Activated naive CD8-positive, alpha-beta T cell treated with anti-CD3 and anti-CD28 coated beads for 36 hours (primary cell): ENCODE data around the gene SLC39A11. TPM values are rescaled to one million over a fixed set of nuclear protein-coding genes. Genes with fewer than 3 reads are reported as not detected.

ENCODE experiments used
- DNase-seq: peaks from one replicate; pipeline ENCODE4 v3.0.0; 2021
- H3K27ac Mint-ChIP-seq: one replicate; pipeline ENCODE4 v1.8.0; 2022; ENCODE audit warnings: mild to moderate bottlenecking, moderate library complexity, mixed read lengths
- H3K27me3 Mint-ChIP-seq: one replicate; pipeline ENCODE4 v1.8.0; 2022; ENCODE audit warnings: mild to moderate bottlenecking, mixed read lengths
- H3K36me3 Mint-ChIP-seq: one replicate; pipeline ENCODE4 v1.8.0; 2021; ENCODE audit warnings: mild to moderate bottlenecking, mixed read lengths
- H3K4me1 Mint-ChIP-seq: one replicate; pipeline ENCODE4 v1.8.0; 2021; ENCODE audit warnings: mixed read lengths
- H3K4me3 Mint-ChIP-seq: one replicate; pipeline ENCODE4 v1.8.0; 2022; ENCODE audit warnings: mild to moderate bottlenecking, moderate library complexity, mixed read lengths
- H3K9me3 Mint-ChIP-seq: one replicate; pipeline ENCODE4 v1.8.0; 2022; ENCODE audit warnings: mixed read lengths
- total RNA-seq, 2 experiments: library from RNA; stranded (reverse); gene quantifications; one replicate each; pipeline ENCODE4 v1.2.3, GENCODE V29; 2021

SLC39A11 gene
- total RNA-seq, 2 experiments from 2014 or later: 15.3 to 15.4 TPM

DNA sequence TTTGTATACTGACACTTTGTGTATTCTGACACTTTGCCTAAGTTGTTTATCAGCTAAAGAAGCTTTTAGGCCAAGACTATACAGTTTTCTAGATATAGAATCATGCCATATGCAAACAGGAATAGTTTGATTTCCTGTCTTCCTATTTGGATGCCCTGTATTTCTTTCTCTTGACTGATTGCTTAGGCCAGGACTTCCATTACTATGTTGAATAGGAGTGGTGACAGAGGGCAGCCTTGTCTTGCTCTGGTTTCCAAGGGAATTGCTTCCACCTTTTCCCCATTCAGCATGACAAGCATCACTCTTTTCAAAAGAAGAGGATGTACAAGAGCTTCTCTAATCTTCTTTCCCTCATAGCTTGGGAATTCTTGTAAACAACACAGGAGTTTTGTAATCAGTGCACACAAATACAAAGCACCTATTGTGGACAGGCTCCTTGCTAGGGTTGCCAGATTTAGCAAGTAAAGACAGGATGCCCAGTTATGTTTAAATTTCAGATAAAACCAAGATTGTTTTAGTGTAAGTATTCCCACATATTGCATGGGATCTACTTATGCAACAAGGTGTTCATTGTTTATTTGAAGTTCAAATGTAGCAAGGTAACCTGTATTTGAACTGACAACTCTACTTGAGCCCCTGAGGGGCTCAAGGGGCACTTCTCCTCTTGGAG lies 233.5 kb downstream of the SLC39A11 start:
- Mint-ChIP-seq H3K27ac (no peak overlapping the region), H3K36me3 (peaks cover 11% of the 10 kb centered on the region), H3K27me3 (no peaks in the 10 kb centered on the region), H3K4me1 (peaks cover 6% of the 10 kb centered on the region), H3K9me3 (no peaks in the 10 kb centered on the region), H3K4me3 (no peak overlapping the region)
- DNase-seq: no peak

DNA sequence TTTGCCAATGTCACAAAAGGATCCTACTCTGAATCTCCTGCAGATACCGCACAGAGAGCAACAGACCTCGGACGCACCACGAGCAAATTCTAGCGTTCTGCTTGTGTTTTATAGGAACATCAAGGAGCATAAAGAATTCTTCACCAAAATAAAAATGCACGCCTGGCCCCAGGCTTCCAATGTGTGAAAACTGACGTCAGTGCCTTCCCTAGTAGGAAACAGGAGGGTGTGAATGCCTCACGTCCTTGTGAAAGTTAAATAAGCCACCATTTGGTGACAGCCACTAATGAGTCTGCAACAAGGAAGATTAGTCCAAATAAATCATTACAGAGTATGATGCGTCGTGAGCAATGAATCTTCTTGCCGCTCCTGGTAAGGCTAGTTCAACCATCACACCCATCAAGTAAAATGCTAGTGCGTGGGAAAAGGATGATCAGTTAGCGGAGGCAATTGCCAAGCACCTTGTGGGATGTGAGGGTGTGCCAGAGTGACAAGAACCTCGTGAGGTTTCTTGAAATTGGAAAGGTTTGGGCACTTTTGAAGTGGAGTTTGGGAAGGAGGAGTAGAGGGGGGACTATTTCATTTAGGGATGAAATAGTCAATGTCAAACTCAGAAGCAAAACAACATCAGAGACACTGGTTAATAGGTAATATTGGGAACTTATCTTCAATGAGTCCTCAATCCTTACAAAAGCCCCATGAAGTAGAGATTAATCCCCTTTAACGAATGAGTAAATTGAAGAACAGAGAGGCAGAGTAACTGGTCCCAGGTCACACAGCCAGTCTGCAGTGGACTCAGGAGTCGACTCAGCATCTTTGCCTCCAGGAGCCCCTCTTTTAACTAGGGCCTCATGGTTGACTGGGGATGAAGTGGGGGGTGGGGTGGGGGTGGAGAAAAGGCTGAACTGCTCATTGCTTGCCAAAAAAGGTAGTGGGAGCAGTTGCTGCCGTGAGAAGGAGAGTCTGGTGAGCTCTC lies 238.8 kb downstream of the SLC39A11 start:
- H3K36me3 Mint-ChIP-seq: peaks cover 14% of the 10 kb centered on the region
- H3K27ac Mint-ChIP-seq: no peak overlapping the region
- no peaks in the 10 kb centered on the region for H3K4me1 Mint-ChIP-seq
- H3K27me3 Mint-ChIP-seq: no peaks in the 10 kb centered on the region
- no peak overlapping the region for H3K4me3 Mint-ChIP-seq
- no peaks in the 10 kb centered on the region for H3K9me3 Mint-ChIP-seq
- DNase-seq: no peak

DNA sequence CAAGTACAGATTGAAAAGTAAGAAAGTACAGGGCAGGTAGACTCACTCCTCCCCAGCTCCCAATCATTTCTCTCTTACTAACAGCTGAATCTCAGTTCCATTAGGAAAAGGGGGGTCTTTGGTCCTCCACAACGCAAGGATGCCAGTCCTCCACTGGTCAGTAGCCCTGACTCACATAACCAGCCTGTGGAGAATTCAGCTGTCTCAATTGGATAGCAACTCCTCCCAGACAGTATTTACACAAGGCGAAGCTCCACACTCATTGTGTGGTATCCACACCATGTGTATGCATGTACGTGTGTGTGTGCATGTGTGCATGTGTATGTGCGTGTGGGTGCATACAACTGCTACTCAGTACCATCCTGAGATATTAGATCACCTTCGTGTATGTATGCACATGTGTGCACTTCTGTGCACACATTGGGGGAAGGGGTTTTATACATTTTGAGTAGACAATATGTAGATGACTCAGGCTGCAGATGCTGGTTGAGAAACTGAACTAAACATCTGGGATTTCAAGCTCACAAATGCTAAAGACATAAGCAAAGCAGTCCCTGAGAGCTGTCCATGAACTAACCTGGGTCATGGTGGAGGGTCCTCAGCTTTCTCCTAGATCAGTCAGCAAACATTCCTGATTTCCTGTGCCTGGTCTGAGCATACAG lies 240.1 kb downstream of the SLC39A11 start:
- no peaks in the 10 kb centered on the region for H3K9me3 Mint-ChIP-seq
- no peaks in the 10 kb centered on the region for H3K27me3 Mint-ChIP-seq
- peaks cover 10% of the 10 kb centered on the region for H3K36me3 Mint-ChIP-seq
- H3K4me3 Mint-ChIP-seq: no peak overlapping the region
- DNase-seq: no peak
- no peak overlapping the region for H3K27ac Mint-ChIP-seq
- no peaks in the 10 kb centered on the region for H3K4me1 Mint-ChIP-seq

DNA sequence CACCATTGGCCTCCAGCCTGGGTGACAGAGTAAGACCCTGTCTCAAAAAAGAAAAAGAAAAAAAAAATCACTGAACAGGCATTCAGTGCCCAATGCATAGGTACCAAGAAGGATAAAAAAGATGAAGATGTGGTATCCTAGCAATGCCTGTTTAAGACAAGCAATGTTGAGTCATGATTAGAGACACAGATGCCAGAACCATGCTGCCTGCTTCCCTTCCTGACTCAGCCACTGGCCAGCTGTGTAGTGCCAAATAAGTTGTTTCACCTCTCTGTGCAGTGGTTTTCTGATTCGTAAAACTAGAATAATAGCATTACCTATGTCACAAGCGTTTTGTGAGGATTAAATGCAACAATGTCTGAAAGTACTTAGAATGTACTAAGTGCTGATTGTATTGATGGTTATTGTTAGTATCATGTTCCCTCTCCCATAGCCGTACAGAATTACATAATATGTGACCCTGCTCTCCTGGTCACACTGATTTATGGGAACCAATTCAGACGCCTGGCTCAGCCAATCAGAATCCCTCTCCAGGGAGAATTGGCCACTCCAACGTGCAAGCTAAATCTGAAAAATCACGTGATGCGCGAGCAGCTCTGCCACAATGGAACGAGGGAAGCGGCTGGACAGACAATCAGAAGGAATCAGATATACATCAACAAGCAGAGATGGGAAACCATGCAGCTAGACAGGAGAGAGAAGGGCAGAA lies 241.9 kb downstream of the SLC39A11 start:
- H3K9me3 Mint-ChIP-seq: no peaks in the 10 kb centered on the region
- H3K27me3 Mint-ChIP-seq: no peaks in the 10 kb centered on the region
- no peaks in the 10 kb centered on the region for H3K4me1 Mint-ChIP-seq
- H3K36me3 Mint-ChIP-seq: peaks cover 15% of the 10 kb centered on the region
- H3K4me3 Mint-ChIP-seq: no peak overlapping the region
- no peak overlapping the region for H3K27ac Mint-ChIP-seq
- no peak for DNase-seq

DNA sequence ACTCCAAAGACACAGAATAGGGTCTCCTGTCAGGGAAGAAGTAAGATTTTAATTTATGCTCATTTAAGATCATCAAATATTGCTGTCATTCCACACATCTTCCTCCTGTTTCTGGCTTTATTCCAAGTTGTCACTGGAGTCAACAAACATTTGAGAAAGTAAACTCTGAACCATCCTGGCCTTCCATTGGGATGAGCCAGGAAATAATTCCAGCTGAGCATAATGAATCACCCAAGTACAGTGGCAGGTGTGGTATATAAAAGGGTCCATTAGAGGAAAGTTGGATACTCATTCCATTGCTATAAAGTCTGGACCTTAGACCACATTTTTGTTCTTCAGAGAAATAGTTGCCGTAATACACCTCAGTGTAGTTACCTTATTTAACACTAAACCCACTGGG lies 246.1 kb downstream of the SLC39A11 start:
- no peaks in the 10 kb centered on the region for H3K4me1 Mint-ChIP-seq

DNA sequence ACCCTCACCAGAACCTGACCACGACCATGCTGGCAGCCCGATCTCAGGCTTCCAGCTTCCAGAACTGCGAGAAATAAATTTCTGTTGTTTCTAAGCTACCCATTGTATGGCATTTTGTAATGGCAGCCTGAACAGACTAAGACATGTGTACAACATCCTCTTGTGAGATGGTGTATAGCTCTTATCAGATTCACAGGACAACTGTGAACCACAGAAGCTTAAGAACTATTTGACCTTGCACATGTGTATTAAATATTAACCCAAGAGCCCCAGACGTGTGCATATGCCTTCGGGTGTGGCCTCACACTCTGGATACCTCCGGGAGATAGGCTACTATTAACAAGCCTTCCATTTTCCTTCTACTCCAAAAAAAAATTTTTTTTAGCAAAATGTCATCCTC lies 248.9 kb downstream of the SLC39A11 start:
- Mint-ChIP-seq H3K4me1 (no peaks in the 10 kb centered on the region), H3K9me3 (peaks cover 5% of the 10 kb centered on the region)

More for the DNA sequence above, 246.1 kb downstream of the SLC39A11 start:
- Mint-ChIP-seq H3K27ac (no peak overlapping the region), H3K4me3 (no peak overlapping the region), H3K36me3 (peaks cover 29% of the 10 kb centered on the region), H3K9me3 (no peaks in the 10 kb centered on the region), H3K27me3 (no peaks in the 10 kb centered on the region)
- no peak for DNase-seq

DNA sequence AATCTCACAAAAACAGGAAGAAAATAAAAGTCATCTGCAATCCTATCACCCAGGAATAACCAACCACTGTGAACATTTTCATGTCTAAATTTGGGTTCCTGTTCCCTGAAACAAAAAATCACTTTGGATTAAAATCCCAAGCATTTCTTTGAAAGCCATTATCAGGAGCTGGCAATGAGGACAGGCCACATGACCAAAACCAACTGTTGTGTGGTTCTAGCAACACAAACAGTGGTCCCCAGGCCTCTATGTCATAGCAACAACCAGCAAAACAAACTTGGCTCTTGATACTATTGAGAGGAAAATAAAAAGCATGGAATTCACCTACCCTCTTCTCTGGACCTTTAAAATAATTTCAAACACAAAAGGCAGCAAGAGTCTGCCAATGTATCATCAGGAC lies 252.5 kb downstream of the SLC39A11 start:
- Mint-ChIP-seq H3K4me3 (no peak overlapping the region), H3K4me1 (no peaks in the 10 kb centered on the region), H3K27ac (no peak overlapping the region), H3K27me3 (no peaks in the 10 kb centered on the region), H3K9me3 (peaks cover 5% of the 10 kb centered on the region), H3K36me3 (peaks cover 36% of the 10 kb centered on the region)
- DNase-seq: no peak

More for the DNA sequence above, 248.9 kb downstream of the SLC39A11 start:
- Mint-ChIP-seq H3K36me3 (peaks cover 34% of the 10 kb centered on the region), H3K4me3 (no peak overlapping the region), H3K27me3 (no peaks in the 10 kb centered on the region), H3K27ac (no peak overlapping the region)
- DNase-seq: no peak

DNA sequence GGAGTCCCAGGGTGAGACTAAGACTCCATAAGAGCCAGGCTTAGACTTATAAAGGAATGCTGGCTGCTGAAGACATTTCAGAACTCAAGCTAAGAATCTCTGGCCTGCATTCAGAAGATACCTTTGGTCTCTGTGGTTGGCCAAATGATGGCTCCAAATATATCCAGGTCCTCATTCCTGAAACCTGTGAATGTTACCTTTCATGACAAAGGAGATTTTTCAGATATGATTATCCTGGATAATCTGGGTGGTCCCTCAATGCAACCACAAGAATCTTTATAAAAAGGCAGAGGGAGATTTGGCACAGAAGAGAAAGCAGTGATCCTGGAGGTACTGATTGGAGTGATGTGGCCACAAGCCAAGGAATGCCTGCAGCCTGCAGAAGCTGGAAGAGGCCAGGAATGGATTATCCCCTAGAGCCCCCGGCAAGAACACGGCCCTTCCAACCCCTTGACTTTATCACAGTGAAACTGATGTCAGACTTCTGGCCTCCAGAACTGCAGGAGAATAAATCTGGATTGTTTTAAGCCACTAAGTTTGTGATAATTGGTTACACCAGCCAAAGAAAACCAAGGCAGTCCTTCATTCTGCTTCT lies 253.3 kb downstream of the SLC39A11 start:
- DNase-seq: no peak
- H3K4me1 Mint-ChIP-seq: no peaks in the 10 kb centered on the region
- no peak overlapping the region for H3K4me3 Mint-ChIP-seq
- no peak overlapping the region for H3K27ac Mint-ChIP-seq
- H3K36me3 Mint-ChIP-seq: peaks cover 34% of the 10 kb centered on the region
- peaks cover 5% of the 10 kb centered on the region for H3K9me3 Mint-ChIP-seq
- no peaks in the 10 kb centered on the region for H3K27me3 Mint-ChIP-seq

DNA sequence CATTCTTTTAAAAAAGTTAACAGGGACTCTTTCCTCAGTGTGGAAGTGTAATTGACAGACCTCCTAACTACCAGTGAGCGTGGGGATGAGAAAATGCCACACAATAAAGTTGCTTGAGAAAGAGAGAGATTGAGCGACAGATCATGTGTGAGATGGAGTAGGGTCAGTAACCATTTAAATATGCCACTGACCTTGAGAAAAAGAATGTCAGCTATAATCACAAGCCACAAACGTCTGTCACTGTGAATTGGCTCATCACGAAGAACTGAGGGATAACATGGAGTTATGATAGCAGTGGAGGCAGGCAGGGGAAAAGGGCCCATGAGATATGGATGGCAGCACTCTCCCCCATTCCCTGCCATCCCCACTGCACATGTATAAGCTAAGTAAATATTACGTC lies 253.9 kb downstream of the SLC39A11 start:
- Mint-ChIP-seq H3K4me1 (no peaks in the 10 kb centered on the region), H3K27me3 (no peaks in the 10 kb centered on the region), H3K27ac (no peak overlapping the region), H3K36me3 (peaks cover 28% of the 10 kb centered on the region), H3K4me3 (no peak overlapping the region), H3K9me3 (peaks cover 5% of the 10 kb centered on the region)
- no peak for DNase-seq

DNA sequence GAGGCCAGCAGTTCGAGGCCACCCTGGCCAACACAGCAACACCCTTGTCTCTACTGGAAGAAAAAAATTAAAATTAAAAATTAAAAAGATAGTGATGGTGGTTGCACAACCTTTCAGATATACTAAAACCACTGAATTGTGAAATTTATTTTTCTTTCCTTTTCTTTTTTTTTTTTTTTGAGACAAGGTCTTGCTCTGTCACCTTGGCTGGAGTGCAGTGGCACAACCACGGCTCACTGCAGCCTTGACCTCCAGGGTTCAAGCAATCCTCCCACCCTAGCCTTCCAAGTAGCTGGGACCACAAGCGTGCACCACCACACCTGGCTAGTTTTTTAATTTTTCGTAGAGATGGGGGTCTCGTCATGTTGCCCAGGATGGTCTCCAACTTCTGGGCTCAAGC lies 254.4 kb downstream of the SLC39A11 start:
- Mint-ChIP-seq H3K36me3 (peaks cover 28% of the 10 kb centered on the region), H3K9me3 (peaks cover 5% of the 10 kb centered on the region), H3K27me3 (no peaks in the 10 kb centered on the region), H3K27ac (no peak overlapping the region), H3K4me1 (no peaks in the 10 kb centered on the region), H3K4me3 (no peak overlapping the region)
- no peak for DNase-seq

DNA sequence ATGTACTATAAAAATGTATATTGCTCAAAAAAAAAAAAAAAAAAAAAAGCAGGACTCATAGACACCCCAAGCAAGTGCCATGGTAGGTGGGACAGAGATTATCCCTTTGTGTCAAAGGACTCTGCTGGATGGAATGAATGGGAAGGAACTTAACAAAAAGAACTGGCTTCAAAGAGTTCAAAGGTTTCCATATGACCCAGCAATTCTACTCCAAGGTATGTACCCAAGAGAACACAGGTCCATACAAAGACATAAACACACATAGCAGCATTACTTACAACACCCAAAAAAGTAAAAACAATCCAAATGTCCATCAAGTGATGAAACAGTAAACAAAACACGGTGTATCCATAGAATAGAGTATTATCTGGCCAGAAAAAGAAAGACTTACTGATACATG lies 255.2 kb downstream of the SLC39A11 start:
- Mint-ChIP-seq H3K9me3 (peaks cover 5% of the 10 kb centered on the region), H3K4me3 (no peak overlapping the region), H3K4me1 (no peaks in the 10 kb centered on the region), H3K36me3 (peaks cover 28% of the 10 kb centered on the region), H3K27ac (no peak overlapping the region), H3K27me3 (no peaks in the 10 kb centered on the region)
- no peak for DNase-seq

DNA sequence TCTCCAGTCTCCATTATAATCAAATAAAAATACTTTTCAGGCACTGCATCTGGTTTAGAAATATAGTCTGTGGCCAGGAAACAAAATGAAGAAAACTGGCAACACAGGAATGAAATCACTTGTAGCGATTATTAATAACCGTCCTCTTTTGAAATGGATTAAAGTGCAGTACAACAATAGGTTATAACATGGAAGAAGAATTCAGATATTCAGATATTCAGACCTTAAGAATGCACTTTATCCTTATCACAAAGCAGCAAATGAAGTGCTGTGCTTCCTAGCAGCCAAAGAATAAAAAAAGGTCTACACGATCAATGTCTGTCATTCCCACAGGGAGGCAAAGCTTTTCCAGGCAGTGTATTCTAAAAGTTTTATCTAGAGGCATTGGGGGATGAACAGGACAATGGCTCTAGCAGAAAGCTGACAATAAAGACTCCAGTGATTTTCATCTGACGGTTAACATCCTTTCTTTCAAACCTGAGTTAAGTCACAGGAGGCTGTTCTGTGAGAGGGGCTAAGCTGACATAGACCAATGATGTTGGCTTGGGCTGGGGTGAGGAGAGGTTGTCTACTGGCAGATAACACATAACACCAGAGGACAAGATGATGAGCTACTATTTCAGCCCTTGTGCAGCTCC lies 259.2 kb downstream of the SLC39A11 start:
- DNase-seq: no peak
- no peaks in the 10 kb centered on the region for H3K27me3 Mint-ChIP-seq
- peaks cover 17% of the 10 kb centered on the region for H3K36me3 Mint-ChIP-seq
- no peaks in the 10 kb centered on the region for H3K4me1 Mint-ChIP-seq
- H3K9me3 Mint-ChIP-seq: no peaks in the 10 kb centered on the region
- no peak overlapping the region for H3K27ac Mint-ChIP-seq
- no peak overlapping the region for H3K4me3 Mint-ChIP-seq

DNA sequence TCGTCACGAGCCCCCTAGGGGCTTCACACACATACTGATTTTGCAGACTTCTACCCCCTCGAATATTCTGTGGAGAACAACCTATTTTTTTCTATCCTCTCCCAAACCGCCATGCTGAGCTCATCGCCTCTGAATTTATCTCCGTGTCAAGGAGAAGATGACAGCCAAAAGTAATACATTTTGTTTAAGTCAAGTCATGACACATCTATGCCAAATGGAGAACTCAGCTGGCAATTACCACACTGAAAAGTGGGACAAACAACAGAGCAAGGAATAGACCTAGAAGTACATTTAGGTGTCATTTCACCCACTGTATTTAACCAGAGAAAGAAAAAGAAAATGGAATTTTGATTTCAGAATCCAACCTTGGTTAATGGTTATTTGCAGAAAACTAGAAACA lies 260.2 kb downstream of the SLC39A11 start:
- H3K9me3 Mint-ChIP-seq: peaks cover 5% of the 10 kb centered on the region
- no peaks in the 10 kb centered on the region for H3K27me3 Mint-ChIP-seq
- no peak overlapping the region for H3K4me3 Mint-ChIP-seq
- peaks cover 21% of the 10 kb centered on the region for H3K36me3 Mint-ChIP-seq
- H3K27ac Mint-ChIP-seq: no peak overlapping the region
- no peaks in the 10 kb centered on the region for H3K4me1 Mint-ChIP-seq
- DNase-seq: no peak

DNA sequence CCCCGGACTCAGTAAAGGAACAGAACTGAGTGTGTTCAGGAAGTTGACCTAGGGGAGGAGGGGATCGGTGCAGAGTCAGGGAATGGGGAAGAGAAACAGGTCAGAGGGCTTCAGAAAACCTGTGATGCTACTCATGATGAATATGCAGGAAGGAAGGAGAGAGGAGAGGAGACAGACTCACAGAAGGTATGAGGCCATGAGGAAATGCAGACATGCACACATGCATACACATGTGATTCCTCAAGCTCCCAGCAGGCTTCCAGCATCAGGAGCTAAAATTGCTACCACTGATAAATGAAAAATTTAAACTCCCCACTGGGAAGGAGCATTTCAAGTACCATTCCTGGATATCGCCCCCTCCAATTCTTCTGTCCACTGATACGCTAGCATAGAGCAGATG lies 262.6 kb downstream of the SLC39A11 start:
- Mint-ChIP-seq H3K9me3 (peaks cover 17% of the 10 kb centered on the region), H3K36me3 (peaks cover 37% of the 10 kb centered on the region), H3K4me3 (no peak overlapping the region), H3K27me3 (no peaks in the 10 kb centered on the region), H3K27ac (no peak overlapping the region), H3K4me1 (no peaks in the 10 kb centered on the region)
- no peak for DNase-seq
